Measurements from ENCODE around the gene CDC37L1.
"Not testable (repeated sequence)": the region's sequence is repeated elsewhere in the genome, so short reads cannot be mapped to it uniquely, and the experiment has no call there.

The CDC37L1 gene

GRCh38 chr9:4717815-4718214 lies 38.4 kb downstream of the CDC37L1 start:
- DNase-seq: no peak

GRCh38 chr9:4718911-4719310 lies 39.5 kb downstream of the CDC37L1 start:
- no peak for DNase-seq

- no peak for DNase-seq
Observed at GRCh38 chr9:4721736-4722135, 42.4 kb downstream of the CDC37L1 start.

GRCh38 chr9:4725706-4726442 lies 46.5 kb downstream of the CDC37L1 start:
- no peak for DNase-seq

- no peak for DNase-seq
Observed at GRCh38 chr9:4727593-4727992, 48.2 kb downstream of the CDC37L1 start.

- no peak for DNase-seq
Observed at GRCh38 chr9:4732890-4733289, 53.5 kb downstream of the CDC37L1 start.

GRCh38 chr9:4734150-4734549 lies 54.8 kb downstream of the CDC37L1 start:
- DNase-seq: no peak

- DNase-seq: no peak
Observed at GRCh38 chr9:4738866-4739586, 59.7 kb downstream of the CDC37L1 start.

GRCh38 chr9:4739587-4740387 lies 60.4 kb downstream of the CDC37L1 start:
- DNase-seq: peak; percentile 43

- peak; percentile 43 for DNase-seq
Observed at GRCh38 chr9:4740388-4740637, 60.9 kb downstream of the CDC37L1 start.

GRCh38 chr9:4740638-4741364 lies 61.4 kb downstream of the CDC37L1 start, which contains the start of gene AK3:
AK3 (minus strand) TSS chr9:4741202; CDS start chr9:4741087, 115 bp downstream.
- DNase-seq: peak; percentile 54

- no peak for DNase-seq
Observed at GRCh38 chr9:4741365-4742089, 62.2 kb downstream of the CDC37L1 start.

- DNase-seq: no peak
Observed at GRCh38 chr9:4742246-4742645, 62.9 kb downstream of the CDC37L1 start.

GRCh38 chr9:4743131-4743875 lies 63.9 kb downstream of the CDC37L1 start:
- DNase-seq: no peak

- no peak for DNase-seq
Observed at GRCh38 chr9:4746278-4747030, 67.1 kb downstream of the CDC37L1 start.

GRCh38 chr9:4748612-4749011 lies 69.2 kb downstream of the CDC37L1 start:
- DNase-seq: no peak

GRCh38 chr9:4750023-4750673 lies 70.8 kb downstream of the CDC37L1 start:
- peak; percentile 62 for DNase-seq

GRCh38 chr9:4754530-4754929 lies 75.2 kb downstream of the CDC37L1 start:
- not testable (repeated sequence) for DNase-seq

- DNase-seq: no peak
Observed at GRCh38 chr9:4755026-4755609, 75.7 kb downstream of the CDC37L1 start.

- no peak for DNase-seq
Observed at GRCh38 chr9:4756420-4756819, 77.1 kb downstream of the CDC37L1 start.

Measured in kidney glomerular epithelial cell (primary cell).